ENCODE data around the gene ANAPC2.
A peak's percentile ranks its signal among the peaks of the same experiment; 100 is the strongest.

Gene ANAPC2

GRCh38 chr9:137202966-137203365 is 14.6 kb upstream of the ANAPC2 start:
- Histone ChIP-seq H3K14ac (ENCODE audit: low read length) (no peak overlapping the region), H2AK5ac (ENCODE audit: low read depth, low read length) (no peak overlapping the region), H3K4ac (ENCODE audit: low read length) (no peak overlapping the region), H4K8ac (ENCODE audit: low read depth, low read length) (no peak overlapping the region), H2BK12ac (ENCODE audit: low read length) (no peak overlapping the region), H3K4me2 (ENCODE audit: insufficient read depth, low read length, poor library complexity, severe bottlenecking) (no peak overlapping the region), H3K9me3 (replicated peaks in 1 of 2; ENCODE audit: control insufficient read depth in 2 of 2, insufficient read depth in 1 of 2, low read depth in 1 of 2, low read length in 2 of 2) (no peaks in the 10 kb centered on the region), H4K91ac (ENCODE audit: low read depth, low read length, poor library complexity) (no peak overlapping the region), H3K23ac (ENCODE audit: low read depth, low read length, poor library complexity) (no peak overlapping the region), H2AFZ (ENCODE audit: low read length) (no peak overlapping the region), H3K27ac (replicated peaks; ENCODE audit: low read length) (no peak overlapping the region), H2BK15ac (ENCODE audit: low read length) (no peak overlapping the region), H3K36me3 (replicated peaks in 1 of 2; ENCODE audit: control insufficient read depth in 2 of 2, insufficient read depth in 2 of 2, low read length in 2 of 2) (peaks cover 7 to 24% of the 10 kb centered on the region in 2 donors), H3K18ac (ENCODE audit: low read length) (no peak overlapping the region), H3K4me3 (ENCODE audit: low read length in 2 of 2) (no peak overlapping the region), H2BK5ac (ENCODE audit: low read length) (no peak overlapping the region), H3K27me3 (ENCODE audit: control insufficient read depth in 3 of 3, insufficient read depth in 3 of 3, low read depth in 1 of 3, low read length in 3 of 3) (no peaks in the 10 kb centered on the region), H3K4me1 (ENCODE audit: control insufficient read depth in 2 of 2, insufficient read depth in 1 of 2, low read depth in 1 of 2, low read length in 2 of 2) (peaks cover 24 to 37% of the 10 kb centered on the region in 2 donors), H3K9ac (ENCODE audit: low read depth, low read length, poor library complexity) (no peak overlapping the region), H3K79me1 (ENCODE audit: low read depth, low read length) (peaks cover 15% of the 10 kb centered on the region), H2BK120ac (ENCODE audit: low read depth, low read length) (no peak overlapping the region)
- no CpG with 5 or more reads among the region's 8 CpGs for WGBS, 2 donors (ENCODE audit: extremely low coverage in 2 of 2, insufficient read length in 2 of 2, insufficient replicate concordance in 1 of 2)
- DNase-seq (ENCODE audit: low spot score) = no peak

DNA sequence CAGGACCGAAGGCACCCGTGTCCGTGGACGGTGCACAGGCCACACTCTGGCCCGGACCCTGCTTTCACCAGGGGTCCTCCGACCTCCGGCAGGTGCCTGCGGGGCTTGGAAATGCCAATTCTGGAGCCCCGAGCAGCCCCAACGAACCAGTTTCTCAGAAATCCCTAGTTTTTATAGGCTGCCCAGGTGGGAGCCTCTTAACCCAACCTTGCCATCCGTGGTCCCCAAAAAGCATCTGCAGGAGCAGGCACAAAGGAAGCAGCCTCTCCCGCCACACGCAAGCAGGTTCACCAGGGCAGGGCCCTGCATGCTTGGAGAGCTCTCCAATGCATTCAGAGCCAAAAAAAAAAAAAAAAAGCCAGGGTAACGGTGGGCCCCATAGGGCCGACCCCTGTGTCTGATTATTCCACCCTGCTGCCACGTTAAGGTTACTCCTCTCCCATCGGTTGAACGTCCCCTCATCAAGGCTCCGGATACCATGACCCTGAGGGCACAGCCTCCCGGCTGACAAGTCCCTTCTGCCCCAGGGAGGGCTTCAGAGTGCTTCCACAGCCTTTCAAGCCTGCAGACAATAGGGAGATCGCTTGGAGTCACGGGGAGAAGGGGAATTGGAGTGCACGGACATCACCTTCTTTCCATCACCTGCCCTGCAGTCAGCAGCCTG is 13.0 kb upstream of the ANAPC2 start:
- Histone ChIP-seq H4K8ac (ENCODE audit: low read depth, low read length) (no peak overlapping the region), H3K79me1 (ENCODE audit: low read depth, low read length) (peaks cover 18% of the 10 kb centered on the region), H2BK15ac (ENCODE audit: low read length) (no peak overlapping the region), H3K23ac (ENCODE audit: low read depth, low read length, poor library complexity) (peak overlapping the region; percentile 92), H3K4me3 (ENCODE audit: low read length in 2 of 2) (peak overlapping the region; percentile 71 to 95), H3K9ac (ENCODE audit: low read depth, low read length, poor library complexity) (peak overlapping the region; percentile 100), H3K18ac (ENCODE audit: low read length) (peak overlapping the region; percentile 97), H2AFZ (ENCODE audit: low read length) (peak overlapping the region; percentile 81), H2BK5ac (ENCODE audit: low read length) (peak overlapping the region; percentile 87), H3K9me3 (replicated peaks in 1 of 2; ENCODE audit: control insufficient read depth in 2 of 2, insufficient read depth in 1 of 2, low read depth in 1 of 2, low read length in 2 of 2) (no peaks in the 10 kb centered on the region), H4K91ac (ENCODE audit: low read depth, low read length, poor library complexity) (no peak overlapping the region), H3K14ac (ENCODE audit: low read length) (peak overlapping the region; percentile 63), H2AK5ac (ENCODE audit: low read depth, low read length) (peak overlapping the region; percentile 19), H3K4me2 (ENCODE audit: insufficient read depth, low read length, poor library complexity, severe bottlenecking) (peak overlapping the region; percentile 94), H3K4ac (ENCODE audit: low read length) (peak overlapping the region; percentile 89), H2BK12ac (ENCODE audit: low read length) (no peak overlapping the region), H2BK120ac (ENCODE audit: low read depth, low read length) (no peak overlapping the region), H3K27ac (replicated peaks; ENCODE audit: low read length) (peak overlapping the region; percentile 43), H3K36me3 (replicated peaks in 1 of 2; ENCODE audit: control insufficient read depth in 2 of 2, insufficient read depth in 2 of 2, low read length in 2 of 2) (peaks cover 3 to 13% of the 10 kb centered on the region in 2 donors), H3K4me1 (ENCODE audit: control insufficient read depth in 2 of 2, insufficient read depth in 1 of 2, low read depth in 1 of 2, low read length in 2 of 2) (peaks cover 21 to 36% of the 10 kb centered on the region in 2 donors), H3K27me3 (ENCODE audit: control insufficient read depth in 3 of 3, insufficient read depth in 3 of 3, low read depth in 1 of 3, low read length in 3 of 3) (no peaks in the 10 kb centered on the region)
- DNase-seq (ENCODE audit: low spot score) = no peak
- no CpG with 5 or more reads among the region's 23 CpGs for WGBS, 2 donors (ENCODE audit: extremely low coverage in 2 of 2, insufficient read length in 2 of 2, insufficient replicate concordance in 1 of 2)

GRCh38 chr9:137200311-137201204 is 12.2 kb upstream of the ANAPC2 start, which contains the start of gene TPRN:
TPRN (minus strand) TSS chr9:137200741; CDS start chr9:137200711, 30 bp downstream.
- Histone ChIP-seq H3K23ac (ENCODE audit: low read depth, low read length, poor library complexity) (peak within 1 kb of the TSS; percentile 92), H3K18ac (ENCODE audit: low read length) (peak within 1 kb of the TSS; percentile 97), H2BK12ac (ENCODE audit: low read length) (no peak within 1 kb of the TSS), H4K91ac (ENCODE audit: low read depth, low read length, poor library complexity) (no peak within 1 kb of the TSS), H3K4ac (ENCODE audit: low read length) (peak within 1 kb of the TSS; percentile 89), H3K14ac (ENCODE audit: low read length) (peak within 1 kb of the TSS; percentile 63), H3K4me3 (ENCODE audit: low read length in 2 of 2) (peak within 1 kb of the TSS; percentile 71 to 95), H3K27me3 (ENCODE audit: control insufficient read depth in 3 of 3, insufficient read depth in 3 of 3, low read depth in 1 of 3, low read length in 3 of 3) (no peaks in the 10 kb centered on the region), H4K8ac (ENCODE audit: low read depth, low read length) (no peak within 1 kb of the TSS), H2AK5ac (ENCODE audit: low read depth, low read length) (peak within 1 kb of the TSS; percentile 19), H2BK15ac (ENCODE audit: low read length) (no peak within 1 kb of the TSS), H3K4me2 (ENCODE audit: insufficient read depth, low read length, poor library complexity, severe bottlenecking) (peak within 1 kb of the TSS; percentile 94), H3K4me1 (ENCODE audit: control insufficient read depth in 2 of 2, insufficient read depth in 1 of 2, low read depth in 1 of 2, low read length in 2 of 2) (peaks cover 18 to 36% of the 10 kb centered on the region in 2 donors), H3K9ac (ENCODE audit: low read depth, low read length, poor library complexity) (peak within 1 kb of the TSS; percentile 100), H2BK120ac (ENCODE audit: low read depth, low read length) (no peak within 1 kb of the TSS), H3K9me3 (replicated peaks in 1 of 2; ENCODE audit: control insufficient read depth in 2 of 2, insufficient read depth in 1 of 2, low read depth in 1 of 2, low read length in 2 of 2) (no peaks in the 10 kb centered on the region), H2AFZ (ENCODE audit: low read length) (peak within 1 kb of the TSS; percentile 81), H2BK5ac (ENCODE audit: low read length) (peak within 1 kb of the TSS; percentile 87), H3K27ac (replicated peaks; ENCODE audit: low read length) (peak within 1 kb of the TSS; percentile 43), H3K36me3 (replicated peaks in 1 of 2; ENCODE audit: control insufficient read depth in 2 of 2, insufficient read depth in 2 of 2, low read length in 2 of 2) (peaks cover 3 to 13% of the 10 kb centered on the region in 2 donors), H3K79me1 (ENCODE audit: low read depth, low read length) (peaks cover 19% of the 10 kb centered on the region)
- DNase-seq (ENCODE audit: low spot score) = peak; percentile 98
- WGBS, 2 donors (ENCODE audit: extremely low coverage in 2 of 2, insufficient read length in 2 of 2, insufficient replicate concordance in 1 of 2) = no CpG with 5 or more reads among the region's 118 CpGs

Measured in neuronal stem cell (in vitro differentiated cells).